Adrenal gland (tissue), 5 donors: ENCODE results near the gene SCN3B.

Experiments
- CTCF ChIP-seq, 6 experiments: fragments of 450-650 bp in 4 of 6; fragments of 200-600 bp in 2 of 6; sonication (generic) in 1 of 6; IDR thresholded peaks; 1 replicate in 5 of 6; 2 replicates in 1 of 6; pipeline versions ENCODE4 v1.5.1 to v1.8.0; 2016 to 2021; ENCODE audit warnings: antibody characterized with exemption in 6 of 6, mild to moderate bottlenecking in 2 of 6, moderate library complexity in 1 of 6
- POLR2A ChIP-seq, 2 donors: fragments of 450-650 bp; IDR thresholded peaks; one replicate each; pipeline ENCODE4 v1.6.1; 2017; ENCODE audit warnings: antibody characterized with exemption in 2 of 2, mild to moderate bottlenecking in 2 of 2, moderate library complexity in 1 of 2
- donor health status: DM: no; HTN: no; CAD: no.

GRCh38 chr11:123653827-123654565 lies 428 bp downstream of the SCN3B start:
- TF ChIP-seq CTCF (IDR thresholded peaks at IDR 0.05) (no peak), POLR2A (IDR thresholded peaks at IDR 0.05) (no peak)
